22Rv1 (cell line): ENCODE measurements around the gene PDE6D.

ENCODE experiments used
- CTCF ChIP-seq: fragments of 450-650 bp; IDR thresholded peaks from 2 replicates; pipeline ENCODE4 v1.5.1; 2017; ENCODE audit warnings: mild to moderate bottlenecking
- ZFX ChIP-seq: fragments of 450-650 bp; IDR thresholded peaks from 2 replicates; pipeline ENCODE4 v1.6.1; 2017; ENCODE audit warnings: antibody characterized with exemption, borderline replicate concordance

- TF ChIP-seq CTCF (no peak), ZFX (no peak)
Measured at GRCh38 chr2:231720987-231721966, 59.8 kb downstream of the PDE6D start.
